Urinary bladder (tissue), 4 donors: ENCODE results near the gene OSTC. TPM values are rescaled to one million over a fixed set of nuclear protein-coding genes. Genes with fewer than 3 reads are reported as not detected.
"Not testable (repeated sequence)": the region's sequence is repeated elsewhere in the genome, so short reads cannot be mapped to it uniquely, and the experiment has no call there.

Experiments
- DNase-seq: peaks from one replicate; pipeline ENCODE4 v3.0.0-alpha.2; 2015; ENCODE audit errors: extremely low spot score
- H3K27ac ChIP-seq: one replicate; pipeline ENCODE4 v1.5.1; 2013; ENCODE audit warnings: low read depth, mild to moderate bottlenecking, moderate library complexity
- H3K36me3 ChIP-seq: one replicate; pipeline ENCODE4 v1.6.1; 2013; ENCODE audit warnings: mild to moderate bottlenecking, moderate library complexity; ENCODE audit not compliant: insufficient read depth
- H3K4me1 ChIP-seq: one replicate; pipeline ENCODE4 v1.6.1; 2013; ENCODE audit warnings: mild to moderate bottlenecking, moderate library complexity; ENCODE audit not compliant: insufficient read depth
- H3K4me3 ChIP-seq: one replicate; pipeline ENCODE4 v1.5.1; 2013; ENCODE audit warnings: low read depth, low read length
- WGBS: extraction: QIAGEN DNeasy Blood & Tissue Kit; methylation state at CpG from one replicate; pipeline ENCODE4 v1.1.7; 2013; 5-methylcytosine and 5-hydroxymethylcytosine counted together
- polyA plus RNA-seq: library from polyadenylated mRNA; stranded (reverse); fragments of 200-250 nt; gene quantifications from one replicate; pipeline ENCODE4 v1.2.3, GENCODE V29; 2013
- small RNA-seq: library from RNA; depleted of rRNA; stranded (forward); fragments of <200 nt; gene quantifications from one replicate; pipeline ENCODE3, GENCODE V24; 2014
- total RNA-seq: library from RNA; depleted of rRNA; stranded (reverse); fragments of >200 nt; gene quantifications from one replicate; pipeline ENCODE4 v1.2.3, GENCODE V29; 2014
- donor health status: healthy with polysubstance abuse.
- donor health status: healthy.

The OSTC gene
- total and polyA plus RNA-seq, 2 donors, result 98.7 to 150 TPM

GRCh38 chr4:108709722-108710121 lies 59.3 kb downstream of the OSTC start:
- Histone ChIP-seq H3K4me3 (no peak overlapping the region), H3K27ac (no peak overlapping the region), H3K36me3 (no peaks in the 10 kb centered on the region), H3K4me1 (no peaks in the 10 kb centered on the region)
- DNase-seq, result no peak
- WGBS, result 45% methylated on average over 7 of the region's 7 CpGs

GRCh38 chr4:108710578-108710977 lies 60.2 kb downstream of the OSTC start:
- not testable (repeated sequence) for DNase-seq

GRCh38 chr4:108714880-108715279 lies 64.5 kb downstream of the OSTC start:
- Histone ChIP-seq H3K27ac (no peak overlapping the region), H3K4me3 (no peak overlapping the region), H3K36me3 (no peaks in the 10 kb centered on the region), H3K4me1 (no peaks in the 10 kb centered on the region)
- no peak for DNase-seq
- WGBS, result 45% methylated on average over 4 of the region's 4 CpGs

More at GRCh38 chr4:108710578-108710977, 60.2 kb downstream of the OSTC start:
- WGBS, result 62% methylated on average over 7 of the region's 7 CpGs
- not testable (repeated sequence) for H3K4me1 ChIP-seq, H3K27ac ChIP-seq, H3K36me3 ChIP-seq, H3K4me3 ChIP-seq

DNA sequence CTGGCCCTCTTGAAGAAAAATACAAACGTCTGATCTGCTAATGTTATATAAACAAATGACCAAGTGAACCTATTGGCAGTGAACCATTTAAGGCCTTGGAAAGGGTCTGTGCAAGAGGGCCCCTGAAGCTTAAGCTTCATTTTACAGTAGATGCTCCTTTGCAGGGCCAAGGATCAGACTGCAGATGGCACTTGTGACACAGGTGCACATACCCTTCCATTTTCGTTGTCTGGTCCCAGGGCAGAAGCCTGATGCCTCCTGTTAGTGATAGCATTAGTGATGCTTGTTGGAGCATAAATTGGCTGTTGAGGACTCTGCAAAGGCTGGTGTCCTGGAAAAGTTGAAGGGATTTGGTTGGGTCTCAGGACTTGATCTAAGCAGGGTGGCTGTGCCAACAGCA lies 65.9 kb downstream of the OSTC start:
- WGBS, result 56% methylated on average over 2 of the region's 2 CpGs
- Histone ChIP-seq H3K4me1 (no peaks in the 10 kb centered on the region), H3K36me3 (no peaks in the 10 kb centered on the region), H3K27ac (no peak overlapping the region), H3K4me3 (no peak overlapping the region)
- DNase-seq, result no peak

DNA sequence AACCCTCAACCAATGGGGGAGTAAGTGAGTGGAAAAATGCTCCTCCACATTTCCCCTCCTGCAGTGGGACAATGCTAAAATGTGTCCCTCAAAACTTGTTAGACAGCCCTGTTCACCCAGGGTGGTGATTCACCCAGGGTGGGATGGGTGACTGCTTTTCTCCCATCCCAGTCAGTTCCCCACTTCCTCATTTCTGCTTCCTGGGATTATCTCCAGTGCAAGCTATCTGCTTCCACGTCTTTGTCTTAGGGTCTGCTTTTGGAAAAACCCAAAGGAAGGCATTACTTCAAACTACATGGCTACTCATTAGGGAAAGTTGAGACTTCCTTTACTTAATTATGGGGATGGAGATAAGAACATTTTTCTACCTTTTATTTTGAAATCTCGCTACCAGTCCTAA lies 67.0 kb downstream of the OSTC start:
- H3K4me1 ChIP-seq, result no peaks in the 10 kb centered on the region
- no peak for DNase-seq
- no peak overlapping the region for H3K27ac ChIP-seq
- 53% methylated on average over 2 of the region's 2 CpGs for WGBS
- no peak overlapping the region for H3K4me3 ChIP-seq
- no peaks in the 10 kb centered on the region for H3K36me3 ChIP-seq

Small RNA genes within 50 kb of the gene (small RNA-seq; reads per million reads assigned to genes)
- gene RNU6-431P, result not detected

Other genes with a start within 250 kb of the OSTC start
- 2,015 TPM for gene RPL34, start 30.0 kb upstream of the OSTC start, total RNA-seq
- 3,590 TPM for gene RPL34, start 30.0 kb upstream of the OSTC start, polyA plus RNA-seq
- gene ETNPPL, start 112.5 kb downstream of the OSTC start, total RNA-seq, result 0.32 TPM
- gene ETNPPL, start 112.5 kb downstream of the OSTC start, polyA plus RNA-seq, result 0.10 TPM